Caco-2 (cell line): ENCODE results near the gene FRAS1. TPM values are rescaled to one million over a fixed set of nuclear protein-coding genes. Genes with fewer than 3 reads are reported as not detected.
"Not testable (repeated sequence)": the region's sequence is repeated elsewhere in the genome, so short reads cannot be mapped to it uniquely, and the experiment has no call there.

Experiments
- BruUV-seq: library from RNA; stranded (reverse); fragments of 400-500 nt; replicated peaks from 2 replicates; lab custom pipeline; 2021; lab: Mats Ljungman, UMichigan
- CTCF ChIA-PET: fragments of 300-600 bp; sonication (Branson Sonifier 250); formaldehyde crosslinking; loops from one replicate; lab custom pipeline; 2022; ENCODE audit warnings: antibody characterized with exemption; lab: Charles Lee
- POLR2A ChIA-PET: fragments of 300-600 bp; sonication (Branson Sonifier 250); formaldehyde crosslinking; loops from one replicate; lab custom pipeline; 2022; ENCODE audit warnings: antibody characterized with exemption; lab: Charles Lee
- DNase-seq, 2 experiments: peaks; one replicate each; pipeline versions ENCODE4 v3.0.0 to v3.0.0-alpha.2; 2020 to 2022
- H3K27me3 ChIP-seq: replicated peaks from 2 replicates; pipeline ENCODE4 v1.6.0; 2011; ENCODE audit warnings: low read length; ENCODE audit not compliant: control insufficient read depth, insufficient read depth
- H3K36me3 ChIP-seq: 2 replicates; pipeline ENCODE4 v1.5.1; 2011; ENCODE audit warnings: low read length; ENCODE audit not compliant: control insufficient read depth, insufficient read depth
- H3K4me1 ChIP-seq: fragments of 250-450 bp; sonication (Bioruptor Pico); 2 replicates; pipeline ENCODE4 v1.5.1; 2020; ENCODE audit warnings: mild to moderate bottlenecking
- H3K4me3 ChIP-seq: 2 replicates; pipeline ENCODE4 v1.5.1; 2011; ENCODE audit warnings: low read depth, mild to moderate bottlenecking, control low read depth, low read length
- H3K9me3 ChIP-seq: fragments of 250-450 bp; sonication (Bioruptor Pico); 2 replicates; pipeline ENCODE4 v1.5.1; 2020; ENCODE audit warnings: mild to moderate bottlenecking, moderate library complexity
- H3K27ac Mint-ChIP-seq: one replicate; pipeline ENCODE4 v1.8.0; 2022; ENCODE audit warnings: mixed read lengths; ENCODE audit not compliant: unreplicated experiment
- H3K27me3 Mint-ChIP-seq: one replicate; pipeline ENCODE4 v1.8.0; 2022; ENCODE audit warnings: mixed read lengths; ENCODE audit not compliant: insufficient read depth, unreplicated experiment
- H3K36me3 Mint-ChIP-seq: one replicate; pipeline ENCODE4 v1.8.0; 2022; ENCODE audit warnings: mild to moderate bottlenecking, mixed read lengths; ENCODE audit not compliant: insufficient read depth, unreplicated experiment
- H3K4me1 Mint-ChIP-seq: one replicate; pipeline ENCODE4 v1.8.0; 2022; ENCODE audit warnings: low read depth, mixed read lengths; ENCODE audit not compliant: unreplicated experiment
- H3K4me3 Mint-ChIP-seq: one replicate; pipeline ENCODE4 v1.8.0; 2022; ENCODE audit warnings: mild to moderate bottlenecking, moderate library complexity, mixed read lengths; ENCODE audit not compliant: unreplicated experiment
- H3K9me3 Mint-ChIP-seq: one replicate; pipeline ENCODE4 v1.8.0; 2022; ENCODE audit warnings: mixed read lengths; ENCODE audit not compliant: unreplicated experiment
- intact Hi-C: fragments of 100-400 bp; cut with micrococcal nuclease; formaldehyde crosslinking; loops from one replicate; pipeline ENCODE4 v1.10.0; 2022; ENCODE audit not compliant: unreplicated experiment
- total RNA-seq: library from RNA; stranded (reverse); gene quantifications from 2 replicates; pipeline ENCODE4 v1.2.3, GENCODE V29; 2022
- TF ChIP-seq, protein P1 (sequence below), 2 experiments: fragments of 200-600 bp in 1 of 2; IDR thresholded peaks; 1 replicate in 1 of 2; 2 replicates in 1 of 2; pipeline versions ENCODE4 v1.5.1 to v1.8.0; 2011 to 2022; ENCODE audit warnings: antibody characterized with exemption in 1 of 2, control low read depth in 1 of 2, inconsistent platforms in 1 of 2, low read depth in 1 of 2, low read length in 1 of 2, mild to moderate bottlenecking in 1 of 2, moderate library complexity in 1 of 2; ENCODE audit not compliant: insufficient read depth in 1 of 2, severe bottlenecking in 1 of 2, unreplicated experiment in 1 of 2

The FRAS1 gene
- total RNA-seq, 1 experiment from 2014 or later: 40.8 TPM

DNA sequence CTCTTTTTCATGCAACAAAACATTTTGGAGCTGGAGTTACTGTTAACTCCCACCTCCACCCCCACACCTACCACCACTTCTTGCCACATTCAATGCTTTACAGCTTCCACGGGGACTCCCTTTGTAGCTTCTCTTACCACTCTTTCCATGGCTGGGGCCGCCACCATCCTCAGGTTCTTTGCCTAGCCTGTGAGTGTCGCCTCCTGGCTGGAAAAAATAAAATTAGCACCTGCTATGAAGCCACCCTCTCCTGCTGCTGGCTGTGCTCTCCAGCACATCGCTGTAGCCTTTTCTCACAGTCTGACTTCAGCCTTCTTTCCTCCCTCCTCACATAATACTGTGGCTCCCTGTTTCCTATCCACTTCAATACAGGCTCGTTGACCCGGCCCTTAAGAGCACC is 114.4 kb downstream of the FRAS1 start:
- Histone ChIP-seq H3K36me3 (no peaks in the 10 kb centered on the region), H3K4me1 (peaks cover 27% of the 10 kb centered on the region), H3K9me3 (no peaks in the 10 kb centered on the region), H3K4me3 (no peak overlapping the region), H3K27me3 (no peaks in the 10 kb centered on the region)
- DNase-seq: no peak
- no TSS peak for BruUV-seq
- Mint-ChIP-seq H3K27me3 (no peaks in the 10 kb centered on the region), H3K4me3 (no peak overlapping the region), H3K27ac (peak overlapping the region; percentile 5), H3K9me3 (no peaks in the 10 kb centered on the region), H3K4me1 (peaks cover 44% of the 10 kb centered on the region), H3K36me3 (no peaks in the 10 kb centered on the region)
- intact Hi-C loops: loop anchor here (10.0 kb wide), 1 partner anchor 343 kb away; no protein-coding TSS in a partner anchor
- TF ChIP-seq, protein P1, sequence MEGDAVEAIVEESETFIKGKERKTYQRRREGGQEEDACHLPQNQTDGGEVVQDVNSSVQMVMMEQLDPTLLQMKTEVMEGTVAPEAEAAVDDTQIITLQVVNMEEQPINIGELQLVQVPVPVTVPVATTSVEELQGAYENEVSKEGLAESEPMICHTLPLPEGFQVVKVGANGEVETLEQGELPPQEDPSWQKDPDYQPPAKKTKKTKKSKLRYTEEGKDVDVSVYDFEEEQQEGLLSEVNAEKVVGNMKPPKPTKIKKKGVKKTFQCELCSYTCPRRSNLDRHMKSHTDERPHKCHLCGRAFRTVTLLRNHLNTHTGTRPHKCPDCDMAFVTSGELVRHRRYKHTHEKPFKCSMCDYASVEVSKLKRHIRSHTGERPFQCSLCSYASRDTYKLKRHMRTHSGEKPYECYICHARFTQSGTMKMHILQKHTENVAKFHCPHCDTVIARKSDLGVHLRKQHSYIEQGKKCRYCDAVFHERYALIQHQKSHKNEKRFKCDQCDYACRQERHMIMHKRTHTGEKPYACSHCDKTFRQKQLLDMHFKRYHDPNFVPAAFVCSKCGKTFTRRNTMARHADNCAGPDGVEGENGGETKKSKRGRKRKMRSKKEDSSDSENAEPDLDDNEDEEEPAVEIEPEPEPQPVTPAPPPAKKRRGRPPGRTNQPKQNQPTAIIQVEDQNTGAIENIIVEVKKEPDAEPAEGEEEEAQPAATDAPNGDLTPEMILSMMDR (IDR thresholded peaks at IDR 0.05; ENCODE audit: insufficient read depth in 1 of 2, low read depth in 1 of 2, low read length in 1 of 2, severe bottlenecking in 1 of 2, unreplicated experiment in 1 of 2): no peak
- ChIA-PET POLR2A (no interaction called here), CTCF (interaction anchor here (0.7 kb wide), 1 partner anchor 112 kb away, joined by 10 read pairs; no protein-coding TSS in a partner anchor)

DNA sequence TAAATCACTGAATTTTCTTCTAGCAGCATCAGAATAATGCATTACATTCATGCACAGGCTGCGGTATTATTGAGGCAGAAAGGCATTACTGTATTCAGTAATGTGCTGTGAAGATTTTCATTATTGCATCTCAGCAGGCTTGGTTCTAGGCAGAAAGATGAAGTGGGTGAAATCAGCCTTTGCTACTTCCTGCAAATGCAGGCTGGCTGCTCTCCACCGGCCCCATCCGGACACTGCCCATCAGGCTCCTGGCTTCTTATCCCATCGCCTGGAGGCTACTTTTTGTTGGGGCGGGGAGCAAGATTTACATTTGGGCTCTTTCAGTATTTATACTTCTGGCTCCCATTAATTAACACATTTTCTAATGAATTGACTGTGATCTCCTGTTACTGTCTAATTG is 117.8 kb downstream of the FRAS1 start:
- Mint-ChIP-seq H3K36me3 (no peaks in the 10 kb centered on the region), H3K9me3 (no peaks in the 10 kb centered on the region), H3K27ac (peak overlapping the region; percentile 85), H3K27me3 (no peaks in the 10 kb centered on the region), H3K4me3 (no peak overlapping the region), H3K4me1 (peaks cover 43% of the 10 kb centered on the region)
- Histone ChIP-seq H3K9me3 (no peaks in the 10 kb centered on the region), H3K27me3 (no peaks in the 10 kb centered on the region), H3K4me3 (no peak overlapping the region), H3K4me1 (peaks cover 61% of the 10 kb centered on the region), H3K36me3 (no peaks in the 10 kb centered on the region; the same call in 1 of the 2 replicates)
- ChIA-PET POLR2A (no interaction called here), CTCF (no interaction called here)
- intact Hi-C loops: loop anchor here (5.0 to 10.0 kb wide), 2 partner anchors 118 to 340 kb away; partner anchors contain the start of gene FRAS1
- DNase-seq: no peak
- TF ChIP-seq, protein P1 (IDR thresholded peaks at IDR 0.05; ENCODE audit: insufficient read depth in 1 of 2, low read depth in 1 of 2, low read length in 1 of 2, severe bottlenecking in 1 of 2, unreplicated experiment in 1 of 2): no peak
- no TSS peak for BruUV-seq

DNA sequence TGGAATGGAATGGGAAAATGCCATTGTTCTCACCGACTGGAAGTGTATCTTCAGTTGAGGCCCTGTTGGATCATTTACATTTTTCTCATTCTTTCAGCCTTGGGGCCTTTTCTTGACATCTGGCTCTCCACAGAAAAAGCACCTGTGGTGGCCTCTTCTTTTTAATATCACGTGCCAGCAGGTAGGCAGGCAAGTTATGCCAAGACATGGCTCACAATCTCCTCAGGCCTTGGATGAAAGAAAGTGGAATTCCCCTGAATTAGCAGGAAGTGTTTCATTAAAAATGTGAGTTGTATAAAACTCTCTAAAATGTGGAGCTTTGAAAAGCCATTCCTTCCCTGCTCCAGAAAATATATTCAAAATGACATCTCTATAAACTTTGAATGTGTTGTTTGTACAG is 122.1 kb downstream of the FRAS1 start:
- ChIA-PET CTCF (no interaction called here), POLR2A (no interaction called here)
- peak in 1 of 2 experiments; percentile 38 for DNase-seq
- intact Hi-C loops: loop anchor here (5.0 to 10.0 kb wide), 2 partner anchors 122 to 336 kb away; partner anchors contain the start of gene FRAS1
- peaks cover 31% of the 10 kb centered on the region for H3K4me1 Mint-ChIP-seq
- H3K4me3 Mint-ChIP-seq: no peak overlapping the region
- peaks cover 62% of the 10 kb centered on the region for H3K4me1 ChIP-seq
- H3K27me3 ChIP-seq: no peaks in the 10 kb centered on the region
- H3K27me3 Mint-ChIP-seq: no peaks in the 10 kb centered on the region
- no peak overlapping the region for H3K4me3 ChIP-seq
- TF ChIP-seq, protein P1 (IDR thresholded peaks at IDR 0.05; ENCODE audit: insufficient read depth in 1 of 2, low read depth in 1 of 2, low read length in 1 of 2, severe bottlenecking in 1 of 2, unreplicated experiment in 1 of 2): no peak
- H3K9me3 Mint-ChIP-seq: peaks cover 14% of the 10 kb centered on the region
- no peaks in the 10 kb centered on the region; the same call in 1 of the 2 replicates for H3K36me3 ChIP-seq
- H3K27ac Mint-ChIP-seq: peak overlapping the region; percentile 64
- no TSS peak for BruUV-seq
- peaks cover 6% of the 10 kb centered on the region for H3K36me3 Mint-ChIP-seq
- no peaks in the 10 kb centered on the region for H3K9me3 ChIP-seq

DNA sequence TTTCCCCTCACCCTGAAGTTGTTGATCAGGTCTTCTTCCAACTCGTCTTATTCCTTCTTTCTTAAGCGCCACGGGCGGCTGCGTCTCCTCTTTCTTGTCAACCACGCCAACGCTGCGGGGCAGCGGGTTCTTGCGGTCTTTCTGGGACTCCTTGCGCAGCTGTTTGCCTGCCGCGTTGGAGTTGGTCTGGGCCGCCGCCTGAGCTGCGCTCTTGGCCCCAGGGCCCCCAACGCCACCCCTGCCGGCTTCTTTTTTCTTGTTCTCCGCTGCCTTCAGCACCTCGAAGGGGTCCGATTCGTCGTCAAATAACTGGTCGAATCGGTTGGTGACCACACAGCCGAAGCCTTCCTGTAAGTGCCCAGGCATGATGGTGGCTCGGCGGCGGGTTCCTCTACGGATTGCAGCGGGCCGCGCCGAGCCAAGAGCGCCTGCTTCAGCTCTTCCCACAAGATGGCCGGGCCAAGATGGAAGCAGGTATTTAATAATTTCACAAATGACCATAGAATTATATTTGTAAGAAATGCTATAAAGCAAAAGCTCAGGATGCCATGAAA is 124.6 kb downstream of the FRAS1 start:
- H3K27ac Mint-ChIP-seq: peak overlapping the region; percentile 51
- CTCF ChIA-PET, H3K27me3 ChIP-seq, BruUV-seq, DNase-seq, H3K36me3 Mint-ChIP-seq, H3K4me3 ChIP-seq, H3K9me3 ChIP-seq, H3K27me3 Mint-ChIP-seq, H3K36me3 ChIP-seq, H3K4me3 Mint-ChIP-seq, intact Hi-C loops, POLR2A ChIA-PET: not testable (repeated sequence)
- H3K4me1 ChIP-seq: peaks cover 56% of the 10 kb centered on the region
- H3K9me3 Mint-ChIP-seq: peaks cover 14% of the 10 kb centered on the region
- H3K4me1 Mint-ChIP-seq: peaks cover 32% of the 10 kb centered on the region
